GM21825 (cell line): ENCODE results near the gene C3orf62.
"Not testable (repeated sequence)": the region's sequence is repeated elsewhere in the genome, so short reads cannot be mapped to it uniquely, and the experiment has no call there.

Experiments
- ATAC-seq: cut with Tn5 transposase; IDR thresholded peaks from one replicate; pipeline ENCODE4 v1.9.1; 2021; ENCODE audit warnings: mild to moderate bottlenecking, moderate library complexity; ENCODE audit not compliant: unreplicated experiment

C3orf62 gene

DNA sequence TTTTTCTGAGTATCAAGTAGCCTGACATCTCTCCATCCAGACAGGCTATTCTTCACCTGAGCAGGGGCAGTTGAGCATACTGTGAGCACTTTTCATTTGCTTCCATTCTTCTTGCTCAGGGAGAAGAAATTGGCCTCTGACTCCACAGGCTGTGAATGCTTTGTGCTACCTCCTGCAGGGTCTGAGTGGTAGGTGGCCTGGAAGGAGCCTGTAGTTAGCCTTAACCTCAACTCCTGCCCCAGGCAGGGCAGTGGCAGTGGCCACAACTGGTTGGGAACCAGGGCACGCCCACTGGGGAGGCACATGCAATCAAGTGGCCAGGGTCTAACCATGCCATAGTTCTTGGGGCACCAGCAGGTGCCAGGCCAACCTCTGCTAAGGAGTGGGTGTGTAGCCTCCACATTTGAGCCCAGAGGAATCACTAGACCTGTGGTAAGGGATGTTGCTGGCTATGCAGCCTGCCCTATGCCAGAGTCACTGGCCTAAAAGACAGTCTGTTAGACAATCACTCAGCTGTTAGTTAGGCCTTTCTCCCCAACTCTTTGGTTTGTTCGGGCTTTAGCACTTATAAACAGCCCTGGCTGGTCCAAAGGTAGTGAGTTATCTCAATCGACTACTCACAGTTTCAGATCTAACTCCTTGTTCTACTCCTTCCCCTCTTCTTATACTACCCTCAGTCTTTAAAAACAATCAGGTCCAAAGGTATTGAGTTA lies 7.4 kb downstream of the C3orf62 start:
- no peak for ATAC-seq

DNA sequence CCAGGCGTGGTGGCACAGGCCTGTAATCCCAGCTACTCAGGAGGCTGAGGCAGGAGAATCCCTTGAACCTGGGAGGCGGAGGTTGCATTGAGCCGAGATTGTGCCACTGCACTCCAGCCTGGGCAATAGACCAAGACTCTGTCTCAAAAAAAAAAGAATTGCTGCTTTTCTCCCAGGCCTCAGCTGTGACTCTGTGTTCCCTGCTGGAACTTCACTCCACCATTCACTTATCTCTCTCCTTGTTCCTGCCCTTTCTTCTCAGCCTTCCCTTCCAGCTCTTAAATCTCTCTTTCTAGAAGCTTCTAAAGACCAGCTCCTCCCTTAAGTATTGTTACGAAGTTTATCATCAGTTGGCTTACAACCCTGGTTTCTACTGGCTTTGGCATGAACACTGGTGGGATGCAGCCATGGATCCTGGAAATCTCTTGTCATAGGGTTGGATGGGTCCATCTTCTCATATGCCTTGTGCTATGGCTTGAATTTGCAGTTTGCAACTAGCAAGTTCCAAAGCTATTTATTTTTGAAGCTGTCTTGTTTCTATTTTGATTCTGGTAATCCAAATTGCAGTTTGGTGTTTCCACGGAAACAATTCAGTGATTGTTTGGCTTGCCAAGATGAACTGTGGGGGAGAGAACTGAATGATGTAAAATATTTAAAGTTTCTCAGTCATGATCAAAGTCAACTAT lies 10.5 kb downstream of the C3orf62 start:
- ATAC-seq, result no peak

DNA sequence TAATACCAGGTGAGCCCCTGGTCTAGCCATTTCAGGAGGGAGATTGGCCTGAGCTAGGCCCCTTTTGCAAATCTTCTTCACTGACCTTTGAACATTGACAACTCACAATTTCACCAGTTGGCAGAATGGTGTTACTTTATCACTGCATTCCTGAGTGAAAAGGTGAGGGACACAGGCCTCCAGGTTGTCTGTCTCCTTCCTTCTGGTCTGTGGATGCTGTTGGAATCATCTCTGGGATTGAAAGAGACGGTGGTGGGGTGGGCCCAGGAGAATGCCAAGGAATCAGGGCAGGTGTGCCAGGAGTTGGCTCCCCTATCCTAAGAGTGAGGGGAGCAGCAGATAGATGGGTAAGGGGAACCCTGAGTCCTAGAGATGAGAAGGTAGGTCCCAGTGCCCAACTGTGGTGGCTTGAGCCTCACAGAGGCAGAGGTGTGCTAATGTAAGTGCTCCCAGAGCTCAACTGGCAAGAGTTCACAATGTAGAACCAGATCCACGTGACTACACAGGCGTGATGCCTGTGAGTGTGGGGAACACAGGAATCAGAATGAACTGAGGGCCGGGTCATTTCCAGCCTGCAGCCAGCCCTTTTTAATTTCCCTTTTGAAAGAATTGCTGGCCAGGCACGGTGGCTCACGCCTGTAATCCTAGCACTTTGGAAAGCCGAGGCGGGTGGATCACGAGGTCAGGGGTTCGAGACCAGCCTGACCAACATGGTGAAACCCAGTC lies 11.2 kb downstream of the C3orf62 start:
- no peak for ATAC-seq

DNA sequence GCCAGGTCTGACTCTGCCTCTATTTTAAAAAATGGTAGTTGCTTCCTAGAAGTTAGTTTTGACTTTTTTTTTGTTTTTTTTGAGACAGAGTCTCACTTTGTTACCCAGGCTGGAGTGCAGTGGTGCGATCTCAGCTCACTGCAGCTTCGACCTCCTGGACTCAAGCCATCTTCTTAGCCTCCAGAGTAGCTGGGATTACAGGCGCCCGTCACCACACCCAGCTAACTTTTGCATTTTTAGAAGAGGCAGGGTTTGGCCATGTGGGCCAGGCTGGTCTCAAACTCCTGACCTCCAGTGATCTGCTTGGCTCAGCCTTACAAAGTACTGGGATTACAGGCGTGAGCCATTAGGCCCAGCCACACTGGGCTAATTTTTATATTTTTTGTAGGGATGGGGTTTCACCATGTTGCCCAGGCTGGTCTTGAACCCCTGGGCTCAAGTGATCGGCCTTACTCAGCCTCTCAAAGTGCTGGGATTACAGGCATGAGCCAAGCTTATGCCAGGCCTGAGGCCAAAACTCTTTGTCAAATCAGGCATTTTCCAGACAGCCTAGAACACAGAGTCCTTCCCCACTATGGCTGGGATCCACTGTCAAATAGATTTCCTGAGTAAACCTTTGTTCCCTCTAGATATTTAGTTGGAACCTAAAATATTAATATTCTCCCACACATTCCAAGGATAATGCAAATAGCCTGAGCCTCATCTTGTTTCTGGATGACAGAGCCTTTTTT lies 13.7 kb downstream of the C3orf62 start:
- no peak for ATAC-seq

- ATAC-seq, result no peak
Measured at GRCh38 chr3:49260806-49261324, 16.2 kb downstream of the C3orf62 start.

GRCh38 chr3:49257187-49257586 lies 19.8 kb downstream of the C3orf62 start:
- no peak for ATAC-seq

- ATAC-seq, result no peak
Measured at GRCh38 chr3:49255718-49256511, 21.1 kb downstream of the C3orf62 start.

DNA sequence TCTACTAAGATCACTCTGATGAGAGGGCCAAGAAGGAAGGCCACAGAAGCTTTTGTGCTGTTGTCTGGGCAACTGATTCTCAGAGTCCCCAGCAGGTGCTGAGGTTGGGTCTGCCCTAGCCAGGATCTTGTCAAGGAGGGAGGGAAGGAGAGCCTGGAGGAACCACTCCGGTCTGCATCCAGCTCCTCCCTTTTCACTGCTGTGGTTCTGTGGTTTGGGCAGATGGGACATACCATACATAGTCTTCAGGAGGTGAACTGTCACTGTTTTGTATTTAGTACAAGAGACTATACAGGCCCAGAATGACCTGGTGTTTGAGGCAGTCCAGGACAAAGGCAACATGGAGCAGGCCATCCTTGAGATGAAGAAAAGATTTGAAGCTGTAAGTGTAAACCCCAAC lies 21.9 kb downstream of the C3orf62 start:
- ATAC-seq, result no peak

DNA sequence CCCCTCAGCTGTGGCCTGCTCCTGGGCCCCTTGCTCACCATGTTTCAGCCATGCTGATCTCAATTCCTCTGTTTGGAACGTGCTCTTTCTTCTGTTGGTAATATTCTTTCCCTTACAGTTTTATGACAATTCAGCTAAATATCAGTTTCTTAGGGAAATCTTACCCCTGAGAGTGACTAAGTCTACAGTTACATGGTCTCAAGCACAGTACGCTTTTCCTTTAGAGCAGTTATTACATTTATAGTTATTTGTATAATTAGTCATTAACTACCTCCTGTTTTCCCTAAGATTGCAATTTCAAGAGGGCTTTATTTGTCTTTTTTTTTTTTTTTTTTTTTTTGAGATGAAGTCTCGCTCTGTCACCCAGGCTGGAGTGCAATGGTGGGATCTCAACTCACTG lies 23.5 kb downstream of the C3orf62 start:
- no peak for ATAC-seq

GRCh38 chr3:49248840-49249227 lies 28.2 kb downstream of the C3orf62 start:
- ATAC-seq, result no peak

DNA sequence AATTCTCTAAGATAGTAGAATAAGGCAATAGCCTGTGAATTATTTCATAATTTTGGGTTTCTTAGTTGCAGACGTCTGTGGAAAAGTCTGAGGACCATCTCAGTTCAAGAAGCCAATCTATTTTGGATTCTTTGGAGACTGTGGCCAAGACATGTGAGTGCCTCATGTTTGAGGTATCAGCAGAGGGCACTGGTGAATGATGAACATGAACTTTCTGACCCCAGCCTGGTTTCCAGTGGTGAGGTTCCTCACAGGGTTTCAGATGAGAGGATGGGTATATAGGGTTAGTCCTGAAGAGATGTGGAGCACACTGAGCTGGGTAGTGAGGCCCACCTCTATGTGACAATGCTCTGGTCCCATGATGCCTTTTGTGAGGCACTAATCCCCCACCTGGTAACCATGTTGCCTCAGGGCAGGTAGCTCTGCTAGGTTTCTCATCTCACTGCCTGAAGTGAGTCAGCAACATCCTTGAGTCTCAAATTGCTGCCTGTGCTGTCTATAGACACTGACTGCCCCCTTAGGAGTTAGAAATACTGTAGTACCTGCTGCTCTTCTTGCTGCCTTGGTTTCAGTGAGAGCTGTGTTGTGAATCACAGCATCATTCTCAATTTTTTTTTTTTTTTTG lies 32.3 kb downstream of the C3orf62 start:
- ATAC-seq, result peak; percentile 51

DNA sequence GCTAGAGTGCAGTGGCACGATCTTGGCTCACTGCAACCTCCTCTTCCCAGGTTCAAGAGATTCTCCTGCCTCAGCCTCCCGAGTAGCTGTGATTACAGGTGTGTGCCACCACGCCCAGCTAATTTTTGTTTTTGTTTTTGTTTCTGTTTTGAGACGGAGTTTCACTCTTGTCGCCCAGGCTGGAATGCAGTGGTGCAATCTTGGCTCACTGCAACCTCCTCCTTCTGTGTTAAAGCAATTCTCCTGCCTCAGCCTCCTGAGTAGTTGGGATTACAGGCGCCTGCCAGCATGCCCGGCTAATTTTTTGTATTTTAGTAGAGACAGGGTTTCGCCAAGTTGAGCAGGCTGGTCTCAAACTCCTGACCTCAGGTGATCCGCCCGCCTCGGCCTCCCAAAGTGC lies 36.9 kb downstream of the C3orf62 start:
- ATAC-seq, result not testable (repeated sequence)

DNA sequence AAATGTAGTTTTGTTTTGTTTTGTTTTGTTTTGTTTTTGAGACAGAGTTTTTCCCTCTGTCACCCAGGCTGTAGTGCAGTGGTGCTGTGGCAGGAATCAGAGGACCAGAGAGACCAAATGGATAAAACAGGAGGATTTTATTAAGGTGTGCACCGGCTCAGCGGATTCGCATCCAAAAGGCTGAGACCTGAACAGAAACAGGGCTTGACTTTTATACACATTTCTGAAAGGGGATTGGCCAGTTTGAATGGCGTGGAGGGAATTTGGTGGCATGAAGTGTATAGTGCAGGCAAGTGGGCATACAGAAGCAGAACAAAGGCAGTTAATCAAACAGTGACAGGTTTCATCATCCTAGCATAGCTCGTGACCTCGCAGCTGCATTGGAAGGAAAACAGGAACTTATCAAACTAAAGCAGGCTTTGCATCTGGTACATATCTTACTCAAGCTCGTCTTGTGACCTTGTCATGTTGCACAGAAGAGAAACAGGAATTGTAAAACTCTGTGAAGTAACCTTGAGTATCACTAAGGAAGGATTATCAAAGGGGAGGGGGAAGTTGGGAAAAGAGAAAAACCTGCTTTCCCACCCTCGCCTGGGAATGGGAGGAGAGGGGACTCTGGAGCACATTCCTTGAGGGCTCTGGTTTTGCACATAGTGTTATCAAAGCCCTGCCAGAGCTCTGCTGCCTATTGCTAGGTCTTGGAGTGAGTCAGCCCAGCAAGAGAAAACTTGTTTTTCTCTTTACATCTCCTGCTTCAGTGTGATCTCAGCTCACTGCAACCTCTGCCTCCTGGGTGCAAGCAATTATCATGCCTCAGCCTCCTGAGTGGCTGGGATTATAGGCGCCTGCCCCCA lies 38.5 kb downstream of the C3orf62 start:
- peak; percentile 58 for ATAC-seq

DNA sequence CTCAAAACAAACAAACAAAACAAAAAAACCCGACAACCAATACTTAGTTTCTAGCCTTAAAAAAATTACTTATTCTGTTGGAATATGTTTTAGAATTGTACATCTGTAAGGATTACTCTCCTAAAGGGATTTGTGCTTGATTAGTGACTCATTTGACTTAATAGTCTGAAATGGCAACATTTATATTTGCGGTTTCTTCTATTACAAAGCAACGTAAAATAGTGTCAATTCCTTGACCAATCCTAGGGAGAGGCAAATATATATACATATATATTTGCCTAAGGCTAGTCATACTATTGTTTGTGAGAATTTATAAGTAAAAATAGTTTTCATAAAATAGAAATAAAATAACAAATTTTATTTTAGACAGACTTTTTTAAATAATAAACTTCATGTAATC lies 39.7 kb downstream of the C3orf62 start:
- ATAC-seq, result no peak

DNA sequence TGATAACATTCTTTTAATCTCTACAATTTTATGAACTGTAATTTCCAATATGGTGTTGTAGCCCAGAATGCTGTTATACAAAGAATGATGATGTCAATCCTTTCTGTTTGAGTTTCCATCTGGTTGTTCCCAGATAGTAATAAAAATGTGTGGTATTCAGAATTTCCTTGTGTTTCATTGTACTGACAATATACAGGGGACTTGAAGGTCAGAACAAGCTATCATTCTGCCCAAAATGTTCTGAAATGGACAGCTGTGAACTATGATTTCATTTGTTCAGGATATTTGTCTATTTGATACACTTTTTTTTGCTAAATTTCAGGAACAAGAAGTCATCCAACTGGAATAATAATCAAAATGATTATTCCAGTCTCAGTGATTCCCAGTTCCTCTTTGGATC lies 40.8 kb downstream of the C3orf62 start:
- no peak for ATAC-seq

- not testable (repeated sequence) for ATAC-seq
Measured at GRCh38 chr3:49228817-49229216, 48.2 kb downstream of the C3orf62 start.

- no peak for ATAC-seq
Measured at GRCh38 chr3:49222002-49222401, 55.0 kb downstream of the C3orf62 start.

- ATAC-seq, result not testable (repeated sequence)
Measured at GRCh38 chr3:49220985-49221563, 56.0 kb downstream of the C3orf62 start.

DNA sequence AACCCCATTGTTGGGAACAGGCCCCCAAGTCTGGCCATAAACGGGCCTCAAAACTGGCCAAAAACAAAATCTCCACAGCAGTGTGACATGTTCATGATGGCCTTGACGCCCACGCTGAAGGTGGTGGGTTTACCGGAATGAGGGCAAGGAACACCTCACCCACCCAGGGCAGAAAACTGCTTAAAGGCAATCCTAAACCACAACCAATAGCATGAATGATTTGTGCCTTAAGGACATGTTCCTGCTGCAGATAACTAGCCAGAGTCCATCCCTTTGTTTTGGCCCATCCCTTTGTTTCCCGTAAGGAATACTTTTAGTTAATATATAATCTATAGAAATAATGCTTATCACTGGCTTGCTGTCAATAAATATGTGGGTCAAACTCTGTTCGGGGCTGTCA lies 57.9 kb downstream of the C3orf62 start:
- ATAC-seq, result no peak
